Sigmoid colon (tissue), 4 donors: ENCODE results near the gene UBXN1.

Source experiments
- CTCF ChIP-seq, 4 experiments: fragments of 450-650 bp in 3 of 4; fragments of 200-600 bp in 1 of 4; IDR thresholded peaks; one replicate each; pipeline ENCODE4 v1.5.1; 2016 to 2019; ENCODE audit warnings: antibody characterized with exemption in 4 of 4, mild to moderate bottlenecking in 3 of 4, moderate library complexity in 2 of 4
- EP300 ChIP-seq, 4 donors: sonication (generic); formaldehyde crosslinking; IDR thresholded peaks; one replicate each; pipeline ENCODE4 v1.6.1; 2017; ENCODE audit warnings: antibody characterized with exemption in 4 of 4

GRCh38 chr11:62644220-62644619, 34.7 kb downstream of the UBXN1 start:
- TF ChIP-seq EP300 (IDR thresholded peaks at IDR 0.05) = no peak
- no peak for TF ChIP-seq CTCF (IDR thresholded peaks at IDR 0.05)
